GM18873 (cell line): ENCODE data around the gene TRRAP.
A peak's percentile ranks its signal among the peaks of the same experiment; 100 is the strongest.

Source experiments
- ATAC-seq: cut with Tn5 transposase; IDR thresholded peaks from one replicate; pipeline ENCODE4 v1.9.1; 2021; ENCODE audit warnings: mild to moderate bottlenecking, moderate library complexity, moderate number of reproducible peaks; ENCODE audit not compliant: unreplicated experiment, low FRiP score

TRRAP gene

DNA sequence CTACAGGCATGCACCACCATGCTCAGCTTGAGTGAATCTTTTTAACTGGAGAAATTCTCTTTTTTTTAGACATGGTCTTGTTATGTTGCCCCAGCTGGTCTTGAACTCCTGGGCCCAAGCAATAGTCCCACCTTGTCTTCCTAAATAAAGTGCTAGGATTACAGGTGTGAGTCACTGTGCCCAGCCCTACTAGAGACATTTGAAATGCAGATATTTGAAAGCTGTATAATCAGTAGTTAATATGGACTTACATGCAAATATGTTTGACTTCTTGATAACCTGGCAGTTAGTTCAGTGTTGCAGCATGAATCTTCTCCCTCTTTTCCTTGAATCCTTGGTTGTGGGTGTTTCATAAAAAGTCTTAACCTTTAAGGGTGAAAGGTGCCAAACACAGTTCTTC lies 8.7 kb downstream of the TRRAP start:
- ATAC-seq, result no peak

GRCh38 chr7:98892609-98893008 lies 14.3 kb downstream of the TRRAP start:
- ATAC-seq, result no peak

GRCh38 chr7:98899816-98900215 lies 21.5 kb downstream of the TRRAP start:
- no peak for ATAC-seq

DNA sequence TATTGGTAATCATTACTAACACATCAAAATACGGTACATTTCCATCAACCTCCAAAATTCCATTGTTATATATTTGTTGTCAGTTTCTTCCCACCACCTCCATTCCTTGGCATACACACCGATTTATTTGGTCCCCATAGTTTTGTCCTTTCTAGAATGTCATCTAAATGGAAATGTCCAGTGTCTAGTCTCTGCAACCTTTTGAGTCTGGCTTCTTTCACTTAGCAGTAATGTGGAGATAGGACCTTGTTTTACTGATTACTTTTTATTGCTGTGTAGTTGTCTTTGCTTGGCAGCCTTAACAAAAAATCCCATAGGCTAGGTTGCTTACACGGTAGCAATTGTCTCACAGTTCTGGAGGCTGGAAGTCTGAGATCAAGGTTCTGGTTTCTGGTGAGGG lies 22.5 kb downstream of the TRRAP start:
- no peak for ATAC-seq

GRCh38 chr7:98902523-98902922 lies 24.2 kb downstream of the TRRAP start:
- no peak for ATAC-seq

DNA sequence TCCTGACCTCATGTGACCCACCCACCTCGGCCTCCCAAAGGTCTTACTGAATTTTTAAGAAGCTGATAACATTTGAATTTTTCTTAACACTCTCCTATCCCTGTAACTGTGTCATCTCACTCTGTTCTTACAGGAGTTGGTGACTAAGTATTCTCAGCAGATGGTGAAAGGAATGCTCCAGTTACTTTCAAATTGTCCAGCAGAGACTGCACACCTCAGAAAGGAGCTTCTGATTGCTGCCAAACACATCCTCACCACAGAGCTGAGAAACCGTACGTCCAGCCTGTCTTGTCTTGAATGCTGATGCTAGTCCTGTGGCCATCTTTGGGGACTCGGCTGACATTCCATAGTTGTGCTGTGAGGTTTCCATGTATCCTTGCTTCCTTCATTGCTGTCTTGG lies 24.9 kb downstream of the TRRAP start:
- no peak for ATAC-seq

DNA sequence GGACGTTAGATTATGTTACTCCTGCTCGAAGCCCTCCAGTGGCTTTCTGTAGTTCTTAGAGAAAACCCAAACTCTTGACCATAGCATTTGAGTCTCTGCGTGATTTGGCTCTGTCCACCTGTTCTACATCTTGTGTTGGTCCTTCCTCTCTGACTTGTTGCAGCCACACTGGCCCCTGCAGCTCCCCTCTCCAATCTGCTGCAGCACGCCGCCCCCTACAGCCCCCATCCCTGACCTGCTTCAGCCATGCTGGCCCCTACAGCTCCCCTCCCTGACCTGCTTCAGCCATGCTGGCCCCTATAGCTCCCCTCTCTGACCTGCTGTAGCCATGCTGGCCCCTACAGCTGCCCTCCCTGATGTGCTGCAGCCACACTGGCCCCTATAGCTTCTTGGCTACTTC lies 29.2 kb downstream of the TRRAP start:
- no peak for ATAC-seq

- ATAC-seq, result no peak
Measured at GRCh38 chr7:98908585-98908984, 30.3 kb downstream of the TRRAP start.

- no peak for ATAC-seq
Measured at GRCh38 chr7:98909487-98909886, 31.2 kb downstream of the TRRAP start.

DNA sequence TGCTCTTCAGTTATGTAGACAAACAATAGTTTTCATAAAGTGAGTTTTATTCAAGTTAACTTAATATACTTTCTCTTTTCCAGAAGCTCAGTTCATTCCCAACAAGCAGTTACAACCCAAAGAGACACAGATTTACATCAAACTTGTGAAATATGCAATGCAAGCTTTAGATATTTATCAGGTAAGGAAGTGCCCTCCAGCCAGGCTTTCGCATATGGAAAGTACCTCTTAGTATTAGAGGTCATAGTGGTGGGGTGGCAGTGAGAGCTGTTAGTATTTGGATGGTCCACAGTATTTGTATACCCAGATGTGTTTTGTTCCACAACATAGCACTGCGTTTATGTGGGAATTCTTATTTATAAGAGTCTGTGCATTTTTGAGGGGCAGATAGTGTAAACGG lies 32.1 kb downstream of the TRRAP start:
- no peak for ATAC-seq

- ATAC-seq, result no peak
Measured at GRCh38 chr7:98911916-98912315, 33.6 kb downstream of the TRRAP start.

GRCh38 chr7:98913026-98913425 lies 34.7 kb downstream of the TRRAP start:
- ATAC-seq, result no peak

DNA sequence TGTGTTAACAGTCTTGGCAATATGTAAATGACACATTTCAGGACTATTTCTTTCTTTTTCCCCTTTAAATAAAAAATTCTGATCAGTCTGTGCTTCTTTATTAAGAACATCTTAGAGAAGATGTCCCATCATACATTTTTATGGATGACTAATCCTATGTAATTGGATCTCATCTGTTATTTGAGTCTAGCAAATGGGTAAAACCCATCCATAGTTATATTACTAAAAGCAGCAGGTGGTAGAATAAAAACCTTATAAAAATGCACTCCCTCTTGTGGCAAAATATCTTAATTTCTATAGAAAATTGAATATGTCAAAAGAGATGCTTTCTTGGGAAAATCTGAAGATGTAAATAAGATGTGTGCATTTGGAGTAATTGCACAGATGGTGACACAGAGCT lies 35.3 kb downstream of the TRRAP start:
- no peak for ATAC-seq

GRCh38 chr7:98917331-98917730 lies 39.0 kb downstream of the TRRAP start:
- no peak for ATAC-seq

GRCh38 chr7:98921608-98922372 lies 43.5 kb downstream of the TRRAP start:
- ATAC-seq, result no peak

DNA sequence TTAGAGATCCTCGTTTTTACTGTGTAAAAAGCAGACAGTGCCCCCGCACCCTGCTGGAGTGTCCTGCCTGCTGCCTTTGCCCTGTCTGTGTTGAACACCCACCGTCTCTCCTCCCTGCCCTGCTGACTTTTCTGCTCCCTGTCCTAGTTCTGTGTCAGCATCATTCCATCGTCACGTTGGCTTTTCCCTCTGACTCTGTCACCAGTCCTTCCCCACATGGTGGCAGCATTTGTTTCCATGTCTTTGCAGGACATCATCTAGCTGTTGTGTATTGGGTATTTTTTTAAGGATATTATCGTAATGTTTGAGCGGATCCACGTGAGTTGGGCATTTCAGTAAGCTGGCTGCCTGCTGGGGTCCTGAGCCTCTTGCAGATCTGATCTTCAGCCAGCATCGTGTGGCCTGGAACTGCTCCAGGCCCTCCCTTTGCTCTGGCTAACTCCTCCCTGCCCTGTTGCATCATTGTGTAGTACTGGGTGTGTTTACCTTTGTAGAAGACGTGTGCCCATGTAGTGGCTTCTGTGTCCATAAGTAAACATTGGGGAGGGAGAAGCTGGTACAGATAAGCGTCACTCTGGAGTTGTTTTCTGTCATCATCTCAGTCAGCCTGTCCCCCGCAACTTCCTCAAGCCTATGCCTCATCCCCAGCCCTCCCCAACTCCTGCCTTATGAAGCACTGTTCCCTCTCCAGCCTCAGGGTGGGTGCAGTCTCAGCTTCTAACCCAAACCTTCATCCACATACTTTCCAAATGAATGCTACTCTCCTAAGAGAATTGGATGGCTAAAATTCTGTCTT lies 44.3 kb downstream of the TRRAP start:
- ATAC-seq, result no peak

GRCh38 chr7:98923512-98923911 lies 45.2 kb downstream of the TRRAP start:
- no peak for ATAC-seq

GRCh38 chr7:98927125-98927524 lies 48.8 kb downstream of the TRRAP start:
- ATAC-seq, result no peak

DNA sequence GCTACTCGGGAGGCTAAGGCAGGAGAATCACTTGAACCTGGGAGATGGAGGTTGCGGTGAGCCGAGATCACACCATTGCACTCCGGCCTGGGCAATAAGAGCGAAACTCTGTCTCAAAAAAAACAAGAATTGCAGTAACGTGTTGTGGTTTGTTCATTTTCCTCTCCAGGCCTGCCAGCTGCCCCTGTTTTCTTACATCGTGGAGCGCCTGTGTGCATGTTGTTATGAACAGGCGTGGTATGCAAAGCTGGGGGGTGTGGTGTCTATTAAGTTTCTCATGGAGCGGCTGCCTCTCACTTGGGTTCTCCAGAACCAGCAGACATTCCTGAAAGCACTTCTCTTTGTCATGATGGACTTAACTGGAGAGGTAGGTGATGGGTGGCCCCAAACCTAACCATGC lies 52.1 kb downstream of the TRRAP start:
- peak; percentile 46 for ATAC-seq

GRCh38 chr7:98930921-98931320 lies 52.6 kb downstream of the TRRAP start:
- ATAC-seq, result peak; percentile 96

GRCh38 chr7:98933321-98933720 lies 55.0 kb downstream of the TRRAP start:
- ATAC-seq, result no peak

DNA sequence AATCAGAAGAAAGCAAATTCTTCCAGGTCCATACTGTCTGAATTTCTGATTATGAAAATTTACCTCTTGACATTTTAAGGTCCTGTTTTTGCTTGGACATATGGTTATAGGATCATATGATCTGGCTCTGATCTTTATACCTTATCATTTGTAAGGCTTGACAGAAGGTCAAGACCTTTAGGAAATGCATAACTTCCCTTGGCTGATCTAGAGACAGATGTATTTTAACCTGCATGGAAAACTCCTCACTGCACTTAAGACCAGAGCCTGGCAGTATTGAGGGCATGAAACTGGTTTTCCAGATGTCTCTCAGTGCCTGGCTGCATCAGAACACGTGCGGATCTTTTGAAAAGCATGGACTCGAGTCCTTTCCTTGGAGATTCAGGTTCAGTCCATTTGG lies 55.9 kb downstream of the TRRAP start:
- ATAC-seq, result no peak
